HepG2 (cell line): ENCODE data around the gene TMEFF1.

Experiments used
- NR2F6 ChIP-seq, 2 experiments: IDR thresholded peaks; 2 replicates each; pipeline ENCODE4 v1.6.1; 2016; ENCODE audit warnings: antibody characterized with exemption in 1 of 2, mild to moderate bottlenecking in 1 of 2
- SNAI1 ChIP-seq: sonication (generic); formaldehyde crosslinking; IDR thresholded peaks from 2 replicates; pipeline ENCODE4 v1.5.0; 2020; ENCODE audit warnings: mild to moderate bottlenecking, missing genetic modification reagents, borderline replicate concordance
- TF ChIP-seq, protein P1 (sequence below): sonication (generic); formaldehyde crosslinking; IDR thresholded peaks from 2 replicates; pipeline ENCODE4 v1.8.0; 2022; ENCODE audit warnings: missing genetic modification reagents, mild to moderate bottlenecking, moderate library complexity, borderline replicate concordance

DNA sequence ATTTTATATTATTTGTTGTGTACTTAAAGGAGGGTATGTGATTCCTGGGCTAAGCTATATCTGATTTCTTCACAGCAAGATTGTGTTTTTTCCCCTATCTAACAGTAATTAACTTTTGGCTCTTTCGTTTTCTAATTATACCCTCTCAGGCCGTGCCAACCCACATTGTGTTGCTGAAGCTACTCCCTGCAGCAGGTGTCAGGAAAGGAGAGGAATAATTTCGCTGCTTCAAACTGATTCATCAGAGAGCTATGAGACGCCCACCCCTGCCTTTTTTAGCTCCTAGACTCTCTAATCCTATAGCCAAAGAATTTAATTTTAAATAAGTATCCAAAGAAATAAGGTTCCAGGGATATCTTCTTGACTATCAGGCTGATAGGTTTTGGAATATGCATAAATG lies 108.7 kb downstream of the TMEFF1 start:
- TF ChIP-seq SNAI1 (CRISPR knock-in tag), result no peak
- TF ChIP-seq, protein P1, sequence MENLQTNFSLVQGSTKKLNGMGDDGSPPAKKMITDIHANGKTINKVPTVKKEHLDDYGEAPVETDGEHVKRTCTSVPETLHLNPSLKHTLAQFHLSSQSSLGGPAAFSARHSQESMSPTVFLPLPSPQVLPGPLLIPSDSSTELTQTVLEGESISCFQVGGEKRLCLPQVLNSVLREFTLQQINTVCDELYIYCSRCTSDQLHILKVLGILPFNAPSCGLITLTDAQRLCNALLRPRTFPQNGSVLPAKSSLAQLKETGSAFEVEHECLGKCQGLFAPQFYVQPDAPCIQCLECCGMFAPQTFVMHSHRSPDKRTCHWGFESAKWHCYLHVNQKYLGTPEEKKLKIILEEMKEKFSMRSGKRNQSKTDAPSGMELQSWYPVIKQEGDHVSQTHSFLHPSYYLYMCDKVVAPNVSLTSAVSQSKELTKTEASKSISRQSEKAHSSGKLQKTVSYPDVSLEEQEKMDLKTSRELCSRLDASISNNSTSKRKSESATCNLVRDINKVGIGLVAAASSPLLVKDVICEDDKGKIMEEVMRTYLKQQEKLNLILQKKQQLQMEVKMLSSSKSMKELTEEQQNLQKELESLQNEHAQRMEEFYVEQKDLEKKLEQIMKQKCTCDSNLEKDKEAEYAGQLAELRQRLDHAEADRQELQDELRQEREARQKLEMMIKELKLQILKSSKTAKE (CRISPR knock-in tag), result no peak
- no peak for TF ChIP-seq NR2F6 (IDR thresholded peaks at IDR 0.05)
- no peak for TF ChIP-seq NR2F6 (CRISPR knock-in tag; IDR thresholded peaks at IDR 0.05)
